Measurements from ENCODE around the gene PMS2.
"Not testable (repeated sequence)": the region's sequence is repeated elsewhere in the genome, so short reads cannot be mapped to it uniquely, and the experiment has no call there.

PMS2 gene
- 23.9 to 25.9 (median 24.5) reads per million in 3 donors for total RNA-seq

- peak within 1 kb of the TSS; percentile 98 for H3K4me3 ChIP-seq (ENCODE audit: insufficient read depth, low read depth, low read length, poor library complexity, severe bottlenecking)
- peaks cover 4% of the 10 kb centered on the region for H3K4me1 ChIP-seq (ENCODE audit: control insufficient read depth, insufficient read depth, low read length, poor library complexity, severe bottlenecking)
- H3K27ac ChIP-seq (ENCODE audit: insufficient read depth, low read length, poor library complexity, severe bottlenecking), result peak within 1 kb of the TSS; percentile 88
- peaks cover 6% of the 10 kb centered on the region for H3K36me3 ChIP-seq (ENCODE audit: control insufficient read depth, insufficient read depth, low read length)
- no peaks in the 10 kb centered on the region for H3K27me3 ChIP-seq (replicated peaks; ENCODE audit: control insufficient read depth, insufficient read depth, low read length, poor library complexity, severe bottlenecking)
- no peaks in the 10 kb centered on the region for H3K9me3 ChIP-seq (ENCODE audit: control insufficient read depth, low read length)
- DNase-seq, result peak; percentile 92 to 96 (median 95)
Measured at GRCh38 chr7:6008668-6009611, at the start of gene PMS2, which contains the start of gene AIMP2. TSS of gene PMS2 (minus strand) at chr7:6009049. CDS start at chr7:6009019, 30 bp downstream. TSS of gene AIMP2 (plus strand) at chr7:6009272. CDS start at chr7:6009364, 92 bp downstream.

GRCh38 chr7:6057316-6058129, 48.7 kb upstream of the PMS2 start:
- Histone ChIP-seq H3K27me3 (replicated peaks; ENCODE audit: control insufficient read depth, insufficient read depth, low read length, poor library complexity, severe bottlenecking) (no peaks in the 10 kb centered on the region), H3K36me3 (ENCODE audit: control insufficient read depth, insufficient read depth, low read length) (peaks cover 9% of the 10 kb centered on the region), H3K4me1 (ENCODE audit: control insufficient read depth, insufficient read depth, low read length, poor library complexity, severe bottlenecking) (peaks cover 9% of the 10 kb centered on the region), H3K4me3 (ENCODE audit: insufficient read depth, low read depth, low read length, poor library complexity, severe bottlenecking) (peak overlapping the region; percentile 85), H3K9me3 (ENCODE audit: control insufficient read depth, low read length) (no peaks in the 10 kb centered on the region), H3K27ac (ENCODE audit: insufficient read depth, low read length, poor library complexity, severe bottlenecking) (no peak overlapping the region)
- no peak for DNase-seq

- no peak overlapping the region for H3K4me3 ChIP-seq (ENCODE audit: insufficient read depth, low read depth, low read length, poor library complexity, severe bottlenecking)
- H3K27ac ChIP-seq (ENCODE audit: insufficient read depth, low read length, poor library complexity, severe bottlenecking), result no peak overlapping the region
- no peaks in the 10 kb centered on the region for H3K9me3 ChIP-seq (ENCODE audit: control insufficient read depth, low read length)
- H3K27me3 ChIP-seq (replicated peaks; ENCODE audit: control insufficient read depth, insufficient read depth, low read length, poor library complexity, severe bottlenecking), result no peaks in the 10 kb centered on the region
- no peak for DNase-seq
- H3K36me3 ChIP-seq (ENCODE audit: control insufficient read depth, insufficient read depth, low read length), result peaks cover 9% of the 10 kb centered on the region
- H3K4me1 ChIP-seq (ENCODE audit: control insufficient read depth, insufficient read depth, low read length, poor library complexity, severe bottlenecking), result peaks cover 9% of the 10 kb centered on the region
Measured at GRCh38 chr7:6056616-6057015, 47.8 kb upstream of the PMS2 start.

GRCh38 chr7:6051185-6051584, 42.3 kb upstream of the PMS2 start:
- not testable (repeated sequence) for H3K4me1 ChIP-seq (ENCODE audit: control insufficient read depth, insufficient read depth, low read length, poor library complexity, severe bottlenecking); H3K27me3 ChIP-seq (replicated peaks; ENCODE audit: control insufficient read depth, insufficient read depth, low read length, poor library complexity, severe bottlenecking); DNase-seq; H3K9me3 ChIP-seq (ENCODE audit: control insufficient read depth, low read length); H3K4me3 ChIP-seq (ENCODE audit: insufficient read depth, low read depth, low read length, poor library complexity, severe bottlenecking); H3K27ac ChIP-seq (ENCODE audit: insufficient read depth, low read length, poor library complexity, severe bottlenecking)
- H3K36me3 ChIP-seq (ENCODE audit: control insufficient read depth, insufficient read depth, low read length), result peaks cover 27% of the 10 kb centered on the region

GRCh38 chr7:6049780-6050179, 40.9 kb upstream of the PMS2 start:
- H3K36me3 ChIP-seq (ENCODE audit: control insufficient read depth, insufficient read depth, low read length), result peaks cover 33% of the 10 kb centered on the region
- no peaks in the 10 kb centered on the region for H3K4me1 ChIP-seq (ENCODE audit: control insufficient read depth, insufficient read depth, low read length, poor library complexity, severe bottlenecking)
- H3K27ac ChIP-seq (ENCODE audit: insufficient read depth, low read length, poor library complexity, severe bottlenecking), result no peak overlapping the region
- no peak for DNase-seq
- H3K27me3 ChIP-seq (replicated peaks; ENCODE audit: control insufficient read depth, insufficient read depth, low read length, poor library complexity, severe bottlenecking), result no peaks in the 10 kb centered on the region
- no peak overlapping the region for H3K4me3 ChIP-seq (ENCODE audit: insufficient read depth, low read depth, low read length, poor library complexity, severe bottlenecking)
- no peaks in the 10 kb centered on the region for H3K9me3 ChIP-seq (ENCODE audit: control insufficient read depth, low read length)

GRCh38 chr7:6035686-6036085, 26.8 kb upstream of the PMS2 start:
- no peak for DNase-seq
- no peaks in the 10 kb centered on the region for H3K9me3 ChIP-seq (ENCODE audit: control insufficient read depth, low read length)
- no peak overlapping the region for H3K4me3 ChIP-seq (ENCODE audit: insufficient read depth, low read depth, low read length, poor library complexity, severe bottlenecking)
- H3K27me3 ChIP-seq (replicated peaks; ENCODE audit: control insufficient read depth, insufficient read depth, low read length, poor library complexity, severe bottlenecking), result no peaks in the 10 kb centered on the region
- H3K4me1 ChIP-seq (ENCODE audit: control insufficient read depth, insufficient read depth, low read length, poor library complexity, severe bottlenecking), result no peaks in the 10 kb centered on the region
- peaks cover 42% of the 10 kb centered on the region for H3K36me3 ChIP-seq (ENCODE audit: control insufficient read depth, insufficient read depth, low read length)
- no peak overlapping the region for H3K27ac ChIP-seq (ENCODE audit: insufficient read depth, low read length, poor library complexity, severe bottlenecking)

GRCh38 chr7:6035165-6035564, 26.3 kb upstream of the PMS2 start:
- H3K4me1 ChIP-seq (ENCODE audit: control insufficient read depth, insufficient read depth, low read length, poor library complexity, severe bottlenecking), result no peaks in the 10 kb centered on the region
- H3K9me3 ChIP-seq (ENCODE audit: control insufficient read depth, low read length), result no peaks in the 10 kb centered on the region
- peaks cover 40% of the 10 kb centered on the region for H3K36me3 ChIP-seq (ENCODE audit: control insufficient read depth, insufficient read depth, low read length)
- H3K27me3 ChIP-seq (replicated peaks; ENCODE audit: control insufficient read depth, insufficient read depth, low read length, poor library complexity, severe bottlenecking), result no peaks in the 10 kb centered on the region
- no peak overlapping the region for H3K4me3 ChIP-seq (ENCODE audit: insufficient read depth, low read depth, low read length, poor library complexity, severe bottlenecking)
- H3K27ac ChIP-seq (ENCODE audit: insufficient read depth, low read length, poor library complexity, severe bottlenecking), result no peak overlapping the region
- DNase-seq, result no peak

- H3K27me3 ChIP-seq (replicated peaks; ENCODE audit: control insufficient read depth, insufficient read depth, low read length, poor library complexity, severe bottlenecking), result no peaks in the 10 kb centered on the region
- H3K4me3 ChIP-seq (ENCODE audit: insufficient read depth, low read depth, low read length, poor library complexity, severe bottlenecking), result no peak overlapping the region
- H3K9me3 ChIP-seq (ENCODE audit: control insufficient read depth, low read length), result no peaks in the 10 kb centered on the region
- H3K36me3 ChIP-seq (ENCODE audit: control insufficient read depth, insufficient read depth, low read length), result peaks cover 35% of the 10 kb centered on the region
- no peaks in the 10 kb centered on the region for H3K4me1 ChIP-seq (ENCODE audit: control insufficient read depth, insufficient read depth, low read length, poor library complexity, severe bottlenecking)
- no peak overlapping the region for H3K27ac ChIP-seq (ENCODE audit: insufficient read depth, low read length, poor library complexity, severe bottlenecking)
- DNase-seq, result no peak
Measured at GRCh38 chr7:6032641-6033040, 23.8 kb upstream of the PMS2 start.

GRCh38 chr7:6032167-6032566, 23.3 kb upstream of the PMS2 start:
- H3K4me1 ChIP-seq (ENCODE audit: control insufficient read depth, insufficient read depth, low read length, poor library complexity, severe bottlenecking), result peaks cover under 1% of the 10 kb centered on the region

More at GRCh38 chr7:6032167-6032566, 23.3 kb upstream of the PMS2 start:
- DNase-seq, result no peak
- H3K27ac ChIP-seq (ENCODE audit: insufficient read depth, low read length, poor library complexity, severe bottlenecking), result no peak overlapping the region
- H3K4me3 ChIP-seq (ENCODE audit: insufficient read depth, low read depth, low read length, poor library complexity, severe bottlenecking), result no peak overlapping the region
- H3K36me3 ChIP-seq (ENCODE audit: control insufficient read depth, insufficient read depth, low read length), result peaks cover 40% of the 10 kb centered on the region
- H3K27me3 ChIP-seq (replicated peaks; ENCODE audit: control insufficient read depth, insufficient read depth, low read length, poor library complexity, severe bottlenecking), result no peaks in the 10 kb centered on the region
- no peaks in the 10 kb centered on the region for H3K9me3 ChIP-seq (ENCODE audit: control insufficient read depth, low read length)

Data from effector memory CD4-positive, alpha-beta T cell (primary cell).